Measurements from ENCODE around the gene TRAF3. TPM values are rescaled to one million over a fixed set of nuclear protein-coding genes. Genes with fewer than 3 reads are reported as not detected.

The TRAF3 gene
- total RNA-seq, 1 donor from 2014 or later: 11.6 TPM

DNA sequence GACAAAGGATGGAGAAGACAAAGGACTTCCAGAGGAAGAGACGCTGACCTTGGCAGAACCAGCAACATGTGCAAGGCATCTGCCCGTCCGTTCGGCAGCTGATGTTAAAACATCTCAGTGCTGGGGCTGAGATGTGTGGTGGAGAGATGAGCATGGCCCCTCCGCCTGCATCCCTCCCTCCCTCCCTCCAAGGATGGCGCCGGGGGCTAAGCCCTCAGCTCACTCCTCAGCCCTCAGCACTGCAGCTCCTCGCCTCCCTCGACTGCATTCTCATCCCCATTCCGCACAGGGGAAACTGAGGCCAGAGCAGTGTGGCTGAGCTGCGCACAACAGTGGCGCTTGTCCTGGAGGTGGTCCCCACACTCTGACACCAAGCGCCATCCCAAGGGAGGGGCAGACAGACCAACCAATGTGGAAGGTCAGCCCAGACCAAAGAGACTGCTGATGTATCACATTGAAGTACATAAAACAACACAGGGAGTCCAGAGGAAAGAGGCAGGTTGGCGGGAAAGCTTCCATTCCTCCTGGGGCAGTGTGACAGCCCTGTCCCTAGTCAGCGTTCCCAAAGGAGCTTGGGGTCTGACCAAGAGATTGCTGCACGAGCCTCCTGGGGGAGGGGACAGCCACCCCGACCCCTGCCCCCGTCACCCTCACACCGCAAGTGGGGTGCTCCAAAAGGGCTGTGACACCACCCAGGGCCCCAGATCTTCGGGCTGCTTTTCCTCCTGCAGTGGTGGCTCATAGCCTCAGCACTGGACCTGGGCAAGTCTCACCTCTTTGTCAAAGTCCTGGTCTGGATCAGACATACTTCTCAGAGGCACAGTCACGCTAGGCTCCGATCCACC, 160.3 kb downstream of the TRAF3 start:
- intact Hi-C loops (cut with micrococcal nuclease): no loop called here
- DNase-seq: peak; percentile 13
- no peak for ATAC-seq

DNA sequence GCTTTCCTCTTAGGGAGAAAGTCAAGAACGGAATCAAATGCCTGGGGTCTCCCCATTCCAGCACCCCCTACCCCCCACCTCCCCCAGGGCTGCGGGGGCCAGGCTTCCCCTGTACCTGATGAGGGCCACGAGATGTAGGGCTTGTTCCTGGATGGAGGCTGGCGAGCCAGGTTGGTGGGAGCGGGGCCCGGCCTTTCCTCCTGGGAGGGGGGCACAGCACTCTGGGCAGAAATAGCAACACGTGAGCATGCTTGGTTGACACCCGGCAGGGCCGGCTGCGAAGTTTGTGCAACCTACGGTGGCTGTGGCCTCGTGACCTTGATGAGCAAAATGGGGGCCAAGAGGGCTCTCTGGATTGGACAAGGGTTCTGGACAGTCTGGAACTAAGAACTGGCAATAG, 160.9 kb downstream of the TRAF3 start:
- ATAC-seq (no peak), DNase-seq (no peak)
- intact Hi-C loops (cut with micrococcal nuclease): no loop called here

DNA sequence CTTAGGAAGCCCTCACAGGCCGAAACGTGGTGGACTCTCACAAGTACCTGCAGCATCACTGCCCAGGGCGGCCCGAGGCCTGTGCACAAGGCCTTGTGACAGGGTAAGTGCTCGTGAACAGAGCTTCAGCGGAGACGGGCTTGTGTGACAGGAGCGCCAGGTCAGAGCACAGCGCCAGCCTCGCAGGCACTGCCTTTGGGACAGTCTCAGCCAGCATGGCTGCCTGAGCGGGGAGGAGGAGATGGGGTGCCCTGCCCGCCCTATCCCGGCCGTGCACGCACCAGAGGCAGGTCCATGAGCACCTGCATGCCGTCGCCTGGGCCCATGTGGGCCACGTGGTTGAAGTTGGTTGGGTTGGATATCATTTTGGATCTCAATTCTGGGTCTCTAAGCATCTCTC, 162.1 kb downstream of the TRAF3 start:
- intact Hi-C loops (cut with micrococcal nuclease): no loop called here
- ATAC-seq: no peak
- no peak for DNase-seq

DNA sequence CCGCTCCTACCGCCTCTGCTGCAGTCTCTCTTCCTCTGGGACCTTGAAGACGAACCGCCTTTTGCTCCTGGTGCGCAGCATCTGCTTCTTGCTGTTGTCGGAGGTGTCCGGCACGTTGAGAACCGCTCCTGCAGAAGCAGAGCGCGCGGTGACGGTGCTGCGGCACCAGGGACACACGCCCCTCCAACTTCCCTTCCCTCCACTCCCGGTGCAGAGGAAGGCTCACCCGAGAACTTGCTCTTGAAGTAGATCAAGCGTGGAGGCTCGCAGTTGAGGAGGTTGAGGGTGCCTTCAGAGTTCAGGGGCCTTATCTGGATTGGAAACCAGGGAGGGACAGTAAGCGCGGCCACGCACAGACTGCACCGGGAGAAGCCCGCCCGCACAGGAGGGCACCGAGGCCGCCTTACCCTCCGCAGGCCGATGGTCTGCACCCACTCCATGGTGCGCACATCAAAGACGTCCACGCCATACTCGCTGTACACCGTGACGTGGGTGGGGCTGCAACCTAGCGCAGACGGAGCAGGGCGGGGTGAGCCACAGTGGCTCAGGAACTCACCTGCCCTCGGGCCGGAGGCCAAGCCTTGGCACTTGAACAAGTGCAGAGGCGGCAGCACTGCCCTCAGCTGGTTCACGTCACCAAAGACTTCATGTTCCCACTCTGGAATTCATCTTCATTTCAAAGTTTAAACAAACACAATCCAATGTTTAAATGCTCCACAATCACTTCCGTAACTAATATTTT, 162.7 kb downstream of the TRAF3 start:
- ATAC-seq: peak; percentile 30
- DNase-seq: no peak
- intact Hi-C loops (cut with micrococcal nuclease): no loop called here

DNA sequence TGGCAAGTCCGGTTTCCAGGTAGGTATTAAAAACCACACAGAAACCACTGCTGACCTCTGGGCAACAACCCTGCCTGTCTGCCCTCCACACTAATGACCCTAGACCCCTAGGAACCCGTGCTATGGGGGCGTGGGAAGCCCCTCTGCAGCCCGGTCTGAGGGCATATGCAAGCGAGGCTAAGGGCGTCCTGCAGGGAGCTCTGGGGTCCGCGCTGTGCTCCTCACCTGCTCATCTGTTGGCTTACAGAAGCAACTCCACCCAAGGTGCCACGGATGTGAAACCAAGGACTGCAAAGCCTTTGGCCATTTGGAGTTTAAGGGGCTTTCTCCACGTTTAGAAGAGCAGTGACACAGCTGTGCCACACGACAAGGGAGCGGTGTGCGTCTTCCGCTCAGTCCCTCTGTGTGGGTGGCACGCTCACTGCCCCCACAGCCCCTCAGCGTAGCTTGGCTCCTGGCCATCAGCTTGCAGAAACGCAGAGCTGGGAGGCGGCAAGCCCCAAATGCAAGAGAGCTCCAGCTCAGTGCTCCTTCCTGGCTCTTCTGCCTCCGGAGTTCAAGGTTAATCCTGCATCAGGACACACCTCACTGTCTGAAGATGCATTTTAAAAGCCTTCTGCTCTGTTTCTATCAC, 163.6 kb downstream of the TRAF3 start:
- ATAC-seq (no peak), DNase-seq (no peak)
- intact Hi-C loops (cut with micrococcal nuclease): no loop called here

DNA sequence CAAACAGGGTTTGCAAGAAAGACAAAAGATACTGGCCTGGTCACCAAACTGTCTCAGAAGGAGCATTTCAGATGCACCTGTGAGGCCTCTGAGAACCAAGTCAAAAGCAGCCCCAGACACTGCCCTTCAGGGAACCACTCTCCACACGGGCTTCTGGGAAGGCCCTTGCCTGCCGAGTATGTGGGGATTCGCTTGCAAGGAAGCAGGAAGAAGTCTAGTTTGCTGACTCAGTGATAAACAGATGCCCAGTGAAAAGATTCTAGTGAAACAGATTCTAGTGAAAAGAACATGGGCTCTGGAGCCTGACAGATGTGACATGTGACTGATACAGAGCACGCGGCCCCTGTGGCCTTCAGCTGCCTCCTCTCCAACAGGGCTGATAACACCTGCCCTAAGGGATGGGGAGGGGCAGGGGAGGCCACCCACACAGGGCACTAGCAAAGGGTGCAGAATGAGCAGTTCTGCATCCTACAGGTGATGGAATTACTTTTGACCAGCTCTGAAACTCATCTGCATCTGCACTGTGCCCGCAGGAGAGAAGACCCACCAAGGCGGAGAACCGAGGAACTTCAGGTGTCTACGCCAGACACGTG, 164.3 kb downstream of the TRAF3 start:
- ATAC-seq (peak; percentile 54), DNase-seq (no peak)
- intact Hi-C loops (cut with micrococcal nuclease): no loop called here

DNA sequence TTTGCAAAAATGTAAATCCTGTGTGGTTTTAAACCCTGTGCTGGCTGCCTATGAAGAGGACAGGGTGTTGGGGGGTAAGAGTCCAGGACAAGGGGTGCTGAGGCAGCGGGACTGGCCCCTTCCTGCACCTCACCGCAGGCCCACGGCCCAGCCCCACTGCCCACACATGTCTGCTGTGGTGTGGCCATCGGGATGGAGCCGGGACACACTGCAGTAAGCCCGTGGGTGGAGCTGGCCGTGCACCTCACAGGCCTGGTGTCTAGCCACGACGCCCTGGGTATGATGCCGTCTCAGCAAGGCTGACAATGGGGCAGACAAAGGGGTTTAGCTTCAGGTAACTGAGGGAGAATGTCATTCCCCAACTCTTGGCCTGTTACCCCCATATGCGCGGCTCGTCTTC, 164.8 kb downstream of the TRAF3 start:
- DNase-seq (no peak), ATAC-seq (no peak)
- intact Hi-C loops (cut with micrococcal nuclease): no loop called here

DNA sequence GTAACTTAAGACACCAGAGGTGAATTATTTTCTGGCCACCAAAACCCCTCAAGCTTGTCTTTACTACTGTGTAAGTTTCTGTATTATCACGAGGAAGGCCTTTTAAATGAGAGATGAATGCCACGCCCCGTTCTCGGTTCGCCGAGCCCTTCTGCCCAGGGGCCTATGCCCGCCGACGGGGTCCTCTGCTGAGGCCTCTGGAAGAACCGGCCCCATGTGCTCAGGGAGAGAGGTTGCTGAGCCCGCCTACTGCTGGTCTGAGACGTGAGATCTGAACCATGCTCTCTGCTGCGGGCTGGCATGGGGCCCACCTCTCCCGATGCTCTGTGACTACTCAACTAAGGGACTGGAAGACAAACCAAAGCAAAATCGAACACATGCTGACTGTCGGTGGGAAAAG, 166.2 kb downstream of the TRAF3 start:
- ATAC-seq: no peak
- intact Hi-C loops (cut with micrococcal nuclease): no loop called here

DNA sequence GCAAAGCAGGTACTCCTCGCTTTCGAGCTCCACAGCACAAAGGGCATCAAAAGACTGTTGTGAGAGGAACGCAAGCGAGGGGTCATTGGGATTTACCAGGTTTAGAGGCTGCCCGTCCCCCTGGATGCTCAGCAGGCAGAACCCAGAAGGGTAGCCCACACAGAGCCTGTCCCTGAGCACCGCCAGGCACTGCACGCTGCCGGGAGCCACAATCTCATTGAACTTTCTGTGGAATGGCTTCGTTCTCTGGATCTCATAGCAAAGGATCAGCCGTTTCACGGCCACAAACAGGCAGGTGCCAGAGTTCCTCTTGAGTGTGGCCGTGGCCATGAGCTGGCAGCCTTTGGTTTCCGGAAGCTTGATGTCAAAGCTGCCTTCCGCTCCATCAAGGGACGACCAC, 166.7 kb downstream of the TRAF3 start:
- intact Hi-C loops (cut with micrococcal nuclease): no loop called here
- DNase-seq: no peak
- no peak for ATAC-seq

More for the DNA sequence above, 166.2 kb downstream of the TRAF3 start:
- no peak for DNase-seq

DNA sequence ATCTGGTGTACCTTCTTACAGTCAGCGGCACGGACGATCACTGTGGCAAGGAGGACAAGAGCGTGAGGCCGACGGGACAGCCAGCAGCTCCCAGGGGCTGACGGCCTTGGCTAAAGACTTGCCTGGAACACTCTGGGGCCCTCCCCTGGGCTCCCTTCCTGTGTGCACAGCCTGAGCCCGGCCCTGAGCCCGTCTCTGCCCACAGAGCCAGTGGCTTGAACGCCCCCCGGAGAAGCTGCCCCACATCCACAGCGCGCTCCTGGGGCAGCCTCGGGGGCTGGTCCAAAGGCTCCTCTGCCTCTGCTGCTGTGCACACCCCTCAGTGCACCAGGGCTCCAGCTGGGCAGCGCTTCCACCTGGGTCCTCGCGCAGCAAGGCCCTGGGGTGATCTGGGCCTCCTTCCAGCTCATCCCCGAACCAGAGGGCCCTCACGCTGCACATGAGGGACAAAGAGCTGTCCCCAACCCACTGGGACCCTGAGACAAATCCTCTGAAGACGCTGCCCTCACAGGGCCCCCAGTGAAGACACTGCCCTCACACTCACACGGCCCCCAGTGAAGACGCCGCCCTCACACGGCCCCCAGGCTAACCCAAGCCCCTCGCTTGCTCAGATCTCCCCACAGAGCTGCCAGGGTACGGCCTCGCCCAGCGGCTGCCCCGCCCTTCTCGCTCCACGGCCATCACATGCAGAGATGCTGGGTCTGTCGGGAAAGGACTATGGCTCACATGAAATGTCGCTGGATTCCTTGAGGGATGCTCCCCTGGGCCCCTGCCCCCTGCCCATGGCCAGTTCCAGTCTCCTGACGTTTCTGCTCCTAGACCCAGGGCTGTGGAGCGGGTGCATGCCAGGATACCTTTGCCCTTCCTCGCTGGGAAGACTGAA, 167.4 kb downstream of the TRAF3 start:
- DNase-seq: no peak
- intact Hi-C loops (cut with micrococcal nuclease): no loop called here
- ATAC-seq: no peak

DNA sequence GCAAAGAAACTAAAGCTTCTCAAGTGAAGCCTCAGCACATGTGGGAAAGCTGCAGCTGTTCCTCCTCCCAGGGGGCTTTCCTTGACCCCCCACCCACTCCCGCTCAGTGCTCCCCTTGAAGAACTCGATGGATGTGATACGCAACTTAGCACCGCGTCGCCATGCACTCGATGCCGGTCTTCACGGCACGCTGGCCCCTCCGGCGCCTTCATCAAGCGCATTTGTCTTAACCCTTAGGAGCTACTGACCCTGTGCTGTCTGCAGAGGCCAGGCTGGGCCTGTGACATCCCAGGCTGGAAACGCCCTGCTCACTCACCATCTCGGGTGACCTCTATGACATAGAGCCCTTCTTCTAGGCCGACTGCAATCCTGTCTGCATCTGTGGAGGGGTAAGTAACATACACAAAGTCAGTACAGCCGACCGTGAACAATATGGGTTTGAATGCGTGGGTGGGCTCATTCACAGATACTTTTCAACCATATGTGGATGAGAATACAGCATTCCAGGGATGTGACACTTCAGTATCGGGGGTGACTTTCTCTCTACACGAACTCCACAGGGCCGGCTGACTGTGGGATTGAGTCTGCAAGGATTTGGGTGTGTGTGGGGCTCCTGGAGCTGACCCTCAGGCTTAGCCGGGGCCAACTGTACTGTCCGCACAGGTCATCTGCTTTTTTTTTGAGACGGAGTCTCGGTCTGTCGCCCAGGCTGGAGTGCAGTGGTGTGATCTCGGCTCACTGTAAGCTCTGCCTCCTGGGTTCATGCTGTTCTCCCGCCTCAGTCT, 168.3 kb downstream of the TRAF3 start:
- intact Hi-C loops (cut with micrococcal nuclease): no loop called here
- DNase-seq (no peak), ATAC-seq (no peak)

DNA sequence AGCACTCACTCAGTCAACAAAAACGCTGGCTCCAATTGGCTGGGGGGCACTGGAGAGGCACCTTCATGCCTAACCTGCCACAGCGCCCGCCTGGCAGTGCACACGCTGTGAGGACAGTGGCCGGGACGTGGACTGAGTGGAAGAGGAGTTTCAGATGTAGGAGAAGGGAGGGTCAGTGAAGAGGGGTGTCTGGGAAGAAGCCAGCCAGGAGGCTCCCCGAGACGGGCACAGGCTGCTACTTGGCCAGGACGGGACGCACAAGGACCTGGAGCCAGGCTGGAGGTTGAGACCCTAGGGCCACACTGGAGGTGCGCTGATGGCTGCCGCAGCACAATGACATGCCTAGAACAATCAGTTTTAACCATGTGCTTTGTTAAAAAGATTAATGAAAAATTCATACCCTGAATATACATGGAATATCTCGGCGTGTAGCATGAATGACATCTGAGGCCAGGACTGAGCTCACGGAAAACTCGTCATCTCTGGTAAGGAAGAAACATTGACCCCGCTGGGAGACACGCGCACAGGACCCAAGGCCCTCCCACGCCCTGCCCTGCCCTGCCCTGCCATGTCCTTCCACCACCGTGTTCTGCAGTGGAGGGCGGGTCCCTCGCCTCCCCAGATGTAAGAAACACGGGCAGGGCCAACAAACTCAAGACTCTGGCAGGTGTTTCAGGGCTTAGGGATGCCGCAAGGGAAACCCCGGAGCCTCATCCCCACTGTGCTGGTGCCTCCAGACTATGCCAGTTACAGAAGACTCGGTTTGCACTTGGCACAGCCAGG, 170.3 kb downstream of the TRAF3 start:
- intact Hi-C loops (cut with micrococcal nuclease): no loop called here
- ATAC-seq (no peak), DNase-seq (no peak)

DNA sequence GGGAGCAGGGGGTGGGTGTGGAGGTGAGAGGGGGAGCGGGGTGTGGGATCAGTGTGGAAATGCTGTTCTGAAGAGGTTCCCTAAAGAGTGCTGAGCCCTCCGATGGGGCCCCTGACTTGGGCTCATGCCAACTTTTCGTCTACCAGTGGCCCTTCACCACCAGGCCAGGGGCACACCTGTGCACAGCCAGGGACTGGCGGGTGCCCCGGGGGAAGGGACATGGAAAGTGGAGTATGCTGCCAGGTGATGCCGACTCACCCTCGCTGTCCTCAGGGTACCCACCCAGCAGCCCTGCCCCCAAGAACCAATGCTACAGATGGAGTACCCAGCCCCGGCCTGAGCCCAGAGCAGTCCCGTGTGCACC, 171.4 kb downstream of the TRAF3 start:
- intact Hi-C loops (cut with micrococcal nuclease): no loop called here
- DNase-seq: no peak
- ATAC-seq: no peak

DNA sequence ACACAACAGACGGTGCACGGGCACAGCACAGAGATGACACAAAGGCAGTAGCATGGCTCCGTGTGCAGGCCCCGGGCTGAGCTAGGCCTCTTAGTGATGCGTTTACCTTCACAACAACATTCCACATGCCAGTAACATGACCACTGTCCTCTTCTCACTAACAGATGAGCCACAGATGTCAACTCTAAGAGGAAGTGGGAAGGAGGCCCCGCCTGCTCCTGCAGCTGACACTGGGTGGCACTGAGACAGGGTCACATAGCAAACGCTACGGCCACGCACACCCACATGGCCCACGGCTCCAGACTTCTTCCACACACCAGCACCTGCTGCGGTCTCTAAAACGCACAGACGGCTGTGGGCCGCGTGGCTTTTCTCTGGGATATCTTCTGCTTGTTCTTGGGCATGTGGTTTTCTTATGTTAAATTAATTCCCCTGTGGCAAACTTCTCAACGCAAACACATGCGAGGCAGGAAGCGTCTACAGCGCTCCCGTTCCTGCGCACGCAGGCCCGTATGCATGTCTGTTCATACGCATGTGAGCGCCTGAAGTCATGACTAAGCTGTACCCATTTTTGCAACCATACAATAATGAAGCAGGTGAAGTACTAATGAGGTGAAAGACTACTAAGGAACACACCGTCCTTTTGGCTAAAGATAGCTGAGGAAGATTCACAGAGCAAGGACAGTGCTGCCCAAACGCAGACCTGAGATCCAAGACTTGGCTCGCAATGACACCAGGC, 172.0 kb downstream of the TRAF3 start:
- ATAC-seq (peak; percentile 5), DNase-seq (no peak)
- intact Hi-C loops (cut with micrococcal nuclease): no loop called here

DNA sequence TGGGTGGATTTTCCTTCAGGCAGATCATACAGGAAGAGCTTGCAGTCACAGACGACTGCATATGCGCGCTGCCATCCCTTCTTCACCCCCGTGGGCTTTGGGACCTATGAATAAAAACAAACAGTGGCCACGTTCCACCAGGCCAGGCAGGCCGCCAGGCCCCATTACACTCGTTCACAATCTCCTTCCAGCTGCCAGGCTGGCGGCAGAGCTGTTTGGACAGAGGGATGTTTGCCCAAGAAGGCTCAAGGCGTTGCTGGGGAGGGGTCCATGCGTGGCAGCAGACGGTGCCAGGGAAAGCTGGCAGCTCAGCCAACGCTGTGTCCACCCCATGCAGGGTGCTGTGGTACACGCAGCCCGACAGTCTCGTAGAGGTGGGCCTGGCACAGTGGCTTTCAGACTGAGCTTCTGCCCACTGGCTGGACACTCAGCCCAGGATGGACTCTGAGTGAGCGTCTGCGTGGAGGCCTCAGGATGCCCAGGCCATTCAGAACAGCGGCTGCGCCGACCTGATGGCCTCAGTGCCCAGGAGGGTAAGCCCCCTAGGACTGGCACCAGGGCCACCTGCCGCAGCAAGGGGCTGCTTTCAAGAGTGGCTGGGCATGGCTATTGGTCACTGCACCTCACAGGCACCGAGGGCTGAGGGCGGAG, 172.7 kb downstream of the TRAF3 start:
- ATAC-seq: peak; percentile 82
- DNase-seq: peak; percentile 80
- intact Hi-C loops (cut with micrococcal nuclease): no loop called here

DNA sequence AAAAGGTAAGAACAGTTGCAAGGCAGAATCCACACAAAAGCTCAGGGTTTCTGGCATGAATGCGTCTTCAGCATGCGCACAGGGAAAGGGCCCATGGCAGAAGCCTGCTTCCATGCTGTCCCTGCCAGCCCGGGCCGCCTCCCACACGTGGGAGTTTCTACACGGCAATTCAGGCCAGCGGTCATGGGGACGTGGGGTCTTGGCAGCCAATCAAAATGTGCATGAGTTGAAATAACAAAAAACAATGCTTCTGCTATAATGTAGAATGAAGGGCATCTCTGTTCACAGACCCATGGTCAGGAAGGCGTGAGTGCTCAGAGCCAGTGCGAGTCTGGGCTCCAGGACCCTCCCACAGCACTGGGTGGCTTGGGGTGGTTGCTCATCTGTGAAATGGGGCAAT, 173.8 kb downstream of the TRAF3 start:
- intact Hi-C loops (cut with micrococcal nuclease): no loop called here
- ATAC-seq: no peak
- no peak for DNase-seq

Data from left ventricle myocardium superior (tissue), 1 donor.